HepG2 (cell line): ENCODE results near the gene AANAT. TPM values are rescaled to one million over a fixed set of nuclear protein-coding genes. Genes with fewer than 3 reads are reported as not detected.

Source experiments
- DNMT1 ChIP-seq: sonication (generic); formaldehyde crosslinking; IDR thresholded peaks from 2 replicates; pipeline ENCODE4 v1.5.1; 2020; ENCODE audit warnings: mild to moderate bottlenecking, missing genetic modification reagents
- EZH2 ChIP-seq: conservative IDR thresholded peaks from 2 replicates; pipeline ENCODE4 v1.6.1; 2012; ENCODE audit warnings: mild to moderate bottlenecking, low read depth, low read length, moderate library complexity
- JDP2 ChIP-seq: sonication (generic); formaldehyde crosslinking; IDR thresholded peaks from 2 replicates; pipeline ENCODE4 v1.8.1; 2022; ENCODE audit warnings: missing genetic modification reagents, borderline replicate concordance
- MIER2 ChIP-seq: IDR thresholded peaks from 2 replicates; pipeline ENCODE4 v1.6.1; 2016; ENCODE audit warnings: missing biosample characterization, missing genetic modification reagents
- RBAK ChIP-seq: sonication (generic); formaldehyde crosslinking; IDR thresholded peaks from 2 replicates; pipeline ENCODE4 v1.5.1; 2020; ENCODE audit warnings: mild to moderate bottlenecking, missing genetic modification reagents
- REL ChIP-seq: sonication (generic); formaldehyde crosslinking; conservative IDR thresholded peaks from 2 replicates; pipeline ENCODE4 v1.8.0; 2022; ENCODE audit warnings: mild to moderate bottlenecking, missing genetic modification reagents, moderate library complexity
- RFXANK ChIP-seq: IDR thresholded peaks from 2 replicates; pipeline ENCODE4 v1.6.1; 2016
- SALL2 ChIP-seq: sonication (generic); formaldehyde crosslinking; IDR thresholded peaks from 2 replicates; pipeline ENCODE4 v1.8.1; 2023; ENCODE audit warnings: mild to moderate bottlenecking, missing genetic modification reagents, inconsistent platforms
- ZFP1 ChIP-seq: IDR thresholded peaks from 2 replicates; pipeline ENCODE4 v1.6.1; 2016
- ZNF260 ChIP-seq: sonication (generic); formaldehyde crosslinking; IDR thresholded peaks from 2 replicates; pipeline ENCODE4 v1.4.0; 2020; ENCODE audit warnings: missing genetic modification reagents, low read depth, mild to moderate bottlenecking, borderline replicate concordance
- ZNF33A ChIP-seq: sonication (generic); formaldehyde crosslinking; IDR thresholded peaks from 2 replicates; pipeline ENCODE4 v1.5.1; 2020; ENCODE audit warnings: missing genetic modification reagents, mild to moderate bottlenecking, moderate library complexity, borderline replicate concordance
- ZNF607 ChIP-seq: sonication (generic); formaldehyde crosslinking; IDR thresholded peaks from 2 replicates; pipeline ENCODE4 v1.5.1; 2020; ENCODE audit warnings: missing genetic modification reagents, mild to moderate bottlenecking, borderline replicate concordance
- ZNF674 ChIP-seq: sonication (generic); formaldehyde crosslinking; IDR thresholded peaks from 2 replicates; pipeline ENCODE4 v1.5.0; 2020; ENCODE audit warnings: low read depth, mild to moderate bottlenecking, missing genetic modification reagents
- ZNF678 ChIP-seq: sonication (generic); formaldehyde crosslinking; IDR thresholded peaks from 2 replicates; pipeline ENCODE4 v1.4.0; 2020; ENCODE audit warnings: mild to moderate bottlenecking, missing genetic modification reagents
- ZNF776 ChIP-seq: sonication (generic); formaldehyde crosslinking; IDR thresholded peaks from 2 replicates; pipeline ENCODE4 v1.4.0; 2020; ENCODE audit warnings: mild to moderate bottlenecking, missing genetic modification reagents
- polyA plus RNA-seq, 8 experiments: library from polyadenylated mRNA; depleted of rRNA in 3 of 8; stranded (reverse) in 7 of 8; unstranded in 1 of 8; fragments of >200 nt; fragmentation: Illumina TruSeq in 4 of 8; extraction: Trizol in 4 of 8; gene quantifications; 2 replicates each; pipeline versions ENCODE4 v1.2.1 to v1.2.3, GENCODE V29; 2011 to 2016; ENCODE audit warnings: low read depth in 4 of 8, missing spikeins in 1 of 8, mixed read lengths in 1 of 8; ENCODE audit not compliant: insufficient read depth in 1 of 8
- total RNA-seq, 5 experiments: library from RNA; depleted of rRNA; stranded (reverse); fragments of >200 nt; fragmentation: Illumina TruSeq; extraction: Trizol; gene quantifications; 2 replicates each; pipeline ENCODE4 v1.2.3, GENCODE V29; 2016; ENCODE audit warnings: low read depth in 1 of 5
- TF ChIP-seq, protein P1 (sequence below): sonication (generic); IDR thresholded peaks from 2 replicates; pipeline ENCODE4 v1.6.1; 2016; ENCODE audit warnings: low read depth, borderline replicate concordance
- TF ChIP-seq, protein P2 (sequence below): sonication (generic); formaldehyde crosslinking; IDR thresholded peaks from 2 replicates; pipeline ENCODE4 v1.8.0; 2022; ENCODE audit warnings: mild to moderate bottlenecking, missing genetic modification reagents, borderline replicate concordance
- TF ChIP-seq, protein P3 (sequence below): sonication (generic); formaldehyde crosslinking; IDR thresholded peaks from 2 replicates; pipeline ENCODE4 v1.5.0; 2020; ENCODE audit warnings: mild to moderate bottlenecking, missing genetic modification reagents
- TF ChIP-seq, protein P4 (sequence below): sonication (generic); formaldehyde crosslinking; IDR thresholded peaks from 2 replicates; pipeline ENCODE4 v1.5.0; 2020; ENCODE audit warnings: missing genetic modification reagents, mild to moderate bottlenecking, borderline replicate concordance
- TF ChIP-seq, protein P5 (sequence below): sonication (generic); formaldehyde crosslinking; IDR thresholded peaks from 2 replicates; pipeline ENCODE4 v1.4.0; 2020; ENCODE audit warnings: missing genetic modification reagents

The AANAT gene
- total and polyA plus RNA-seq, 2 of the 13 experiments (the other 11 are each of a cell fraction or from before 2014, with no cell fraction given) = 0.07 TPM; not detected in 1

DNA sequence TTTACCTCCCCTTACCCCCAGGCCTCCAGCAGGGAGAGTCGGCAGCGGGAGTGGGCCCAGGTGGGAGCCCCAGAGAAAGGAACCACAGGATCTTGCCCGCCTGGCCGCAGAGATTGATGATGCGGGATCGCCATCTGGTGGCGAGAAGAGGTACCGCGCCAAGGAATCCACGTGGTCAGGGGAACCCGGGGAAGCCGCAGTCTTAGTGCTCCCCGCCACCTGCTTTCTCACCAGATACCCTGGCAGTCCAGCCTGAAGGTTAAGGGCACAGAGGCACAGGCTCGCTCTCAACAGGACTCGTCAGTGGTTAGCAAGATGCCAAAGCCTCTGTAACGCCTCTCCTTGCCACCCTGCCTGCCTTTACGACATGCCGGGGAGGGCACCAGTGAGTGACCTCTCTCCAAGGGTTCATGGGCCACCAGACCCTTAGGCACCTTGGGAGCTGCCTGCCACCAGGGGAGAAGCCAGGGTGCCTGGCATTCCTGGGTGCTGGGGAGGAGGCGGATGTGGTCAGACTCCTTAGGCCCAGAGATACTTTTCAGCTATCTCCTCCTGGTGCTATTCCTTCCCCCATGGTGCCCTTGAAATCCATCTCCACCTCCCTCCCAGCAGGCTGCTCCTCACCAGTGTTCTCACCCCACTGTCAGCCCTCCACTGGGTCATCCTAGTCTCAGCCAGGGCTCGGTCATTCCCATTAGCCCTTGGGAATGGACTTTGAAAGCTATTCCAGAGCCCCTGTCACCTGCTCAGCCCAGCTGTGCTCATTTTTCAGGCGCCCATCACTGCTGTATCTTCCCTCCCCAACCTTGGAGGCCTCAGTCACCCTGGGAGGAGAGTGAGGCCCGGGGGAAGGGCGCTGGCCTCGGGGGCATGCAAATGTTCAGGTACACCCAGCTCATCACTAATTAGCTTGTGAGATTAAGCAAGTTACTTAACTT, 39.3 kb downstream of the AANAT start (continued):
- TF ChIP-seq ZNF678 (CRISPR knock-in tag) = no peak
- no peak for TF ChIP-seq JDP2 (CRISPR knock-in tag)
- TF ChIP-seq REL = no peak
- TF ChIP-seq DNMT1 (CRISPR knock-in tag) = no peak
- no peak for TF ChIP-seq ZFP1 (CRISPR knock-in tag)
- peak; percentile 49; the same call in 1 of the 2 replicates for TF ChIP-seq MIER2
- TF ChIP-seq, protein P1, sequence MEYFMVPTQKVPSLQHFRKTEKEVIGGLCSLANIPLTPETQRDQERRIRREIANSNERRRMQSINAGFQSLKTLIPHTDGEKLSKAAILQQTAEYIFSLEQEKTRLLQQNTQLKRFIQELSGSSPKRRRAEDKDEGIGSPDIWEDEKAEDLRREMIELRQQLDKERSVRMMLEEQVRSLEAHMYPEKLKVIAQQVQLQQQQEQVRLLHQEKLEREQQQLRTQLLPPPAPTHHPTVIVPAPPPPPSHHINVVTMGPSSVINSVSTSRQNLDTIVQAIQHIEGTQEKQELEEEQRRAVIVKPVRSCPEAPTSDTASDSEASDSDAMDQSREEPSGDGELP = peak; percentile 69; the same call in 1 of the 2 replicates
- TF ChIP-seq, protein P2, sequence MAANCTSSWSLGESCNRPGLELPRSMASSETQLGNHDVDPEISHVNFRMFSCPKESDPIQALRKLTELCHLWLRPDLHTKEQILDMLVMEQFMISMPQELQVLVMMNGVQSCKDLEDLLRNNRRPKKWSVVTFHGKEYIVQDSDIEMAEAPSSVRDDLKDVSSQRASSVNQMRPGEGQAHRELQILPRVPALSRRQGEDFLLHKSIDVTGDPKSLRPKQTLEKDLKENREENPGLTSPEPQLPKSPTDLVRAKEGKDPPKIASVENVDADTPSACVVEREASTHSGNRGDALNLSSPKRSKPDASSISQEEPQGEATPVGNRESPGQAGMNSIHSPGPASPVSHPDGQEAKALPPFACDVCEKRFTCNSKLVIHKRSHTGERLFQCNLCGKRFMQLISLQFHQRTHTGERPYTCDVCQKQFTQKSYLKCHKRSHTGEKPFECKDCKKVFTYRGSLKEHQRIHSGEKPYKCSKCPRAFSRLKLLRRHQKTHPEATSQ (CRISPR knock-in tag) = no peak
- TF ChIP-seq, protein P3, sequence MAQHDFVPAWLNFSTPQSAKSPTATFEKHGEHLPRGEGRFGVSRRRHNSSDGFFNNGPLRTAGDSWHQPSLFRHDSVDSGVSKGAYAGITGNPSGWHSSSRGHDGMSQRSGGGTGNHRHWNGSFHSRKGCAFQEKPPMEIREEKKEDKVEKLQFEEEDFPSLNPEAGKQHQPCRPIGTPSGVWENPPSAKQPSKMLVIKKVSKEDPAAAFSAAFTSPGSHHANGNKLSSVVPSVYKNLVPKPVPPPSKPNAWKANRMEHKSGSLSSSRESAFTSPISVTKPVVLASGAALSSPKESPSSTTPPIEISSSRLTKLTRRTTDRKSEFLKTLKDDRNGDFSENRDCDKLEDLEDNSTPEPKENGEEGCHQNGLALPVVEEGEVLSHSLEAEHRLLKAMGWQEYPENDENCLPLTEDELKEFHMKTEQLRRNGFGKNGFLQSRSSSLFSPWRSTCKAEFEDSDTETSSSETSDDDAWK = no peak
- TF ChIP-seq RBAK (CRISPR knock-in tag) = no peak
- TF ChIP-seq ZNF33A (CRISPR knock-in tag) = no peak
- TF ChIP-seq ZNF260 = no peak
- no peak; the same call in 1 of the 2 replicates for TF ChIP-seq ZNF607 (CRISPR knock-in tag)
- TF ChIP-seq, protein P4, sequence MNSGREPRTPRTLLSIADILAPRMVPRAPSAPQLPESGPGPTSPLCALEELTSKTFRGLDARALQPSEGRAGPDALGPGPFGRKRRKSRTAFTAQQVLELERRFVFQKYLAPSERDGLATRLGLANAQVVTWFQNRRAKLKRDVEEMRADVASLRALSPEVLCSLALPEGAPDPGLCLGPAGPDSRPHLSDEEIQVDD (CRISPR knock-in tag) = no peak
- 0 out of 2 replicates have a peak, but pooled peaks have one; percentile 22 for TF ChIP-seq ZNF776
- TF ChIP-seq SALL2 (CRISPR knock-in tag) = peak; percentile 77; the same call in 1 of the 2 replicates
- peak; percentile 78; the same call in 1 of the 2 replicates for TF ChIP-seq EZH2
- no peak for TF ChIP-seq ZNF674 (CRISPR knock-in tag)
- TF ChIP-seq, protein P5, sequence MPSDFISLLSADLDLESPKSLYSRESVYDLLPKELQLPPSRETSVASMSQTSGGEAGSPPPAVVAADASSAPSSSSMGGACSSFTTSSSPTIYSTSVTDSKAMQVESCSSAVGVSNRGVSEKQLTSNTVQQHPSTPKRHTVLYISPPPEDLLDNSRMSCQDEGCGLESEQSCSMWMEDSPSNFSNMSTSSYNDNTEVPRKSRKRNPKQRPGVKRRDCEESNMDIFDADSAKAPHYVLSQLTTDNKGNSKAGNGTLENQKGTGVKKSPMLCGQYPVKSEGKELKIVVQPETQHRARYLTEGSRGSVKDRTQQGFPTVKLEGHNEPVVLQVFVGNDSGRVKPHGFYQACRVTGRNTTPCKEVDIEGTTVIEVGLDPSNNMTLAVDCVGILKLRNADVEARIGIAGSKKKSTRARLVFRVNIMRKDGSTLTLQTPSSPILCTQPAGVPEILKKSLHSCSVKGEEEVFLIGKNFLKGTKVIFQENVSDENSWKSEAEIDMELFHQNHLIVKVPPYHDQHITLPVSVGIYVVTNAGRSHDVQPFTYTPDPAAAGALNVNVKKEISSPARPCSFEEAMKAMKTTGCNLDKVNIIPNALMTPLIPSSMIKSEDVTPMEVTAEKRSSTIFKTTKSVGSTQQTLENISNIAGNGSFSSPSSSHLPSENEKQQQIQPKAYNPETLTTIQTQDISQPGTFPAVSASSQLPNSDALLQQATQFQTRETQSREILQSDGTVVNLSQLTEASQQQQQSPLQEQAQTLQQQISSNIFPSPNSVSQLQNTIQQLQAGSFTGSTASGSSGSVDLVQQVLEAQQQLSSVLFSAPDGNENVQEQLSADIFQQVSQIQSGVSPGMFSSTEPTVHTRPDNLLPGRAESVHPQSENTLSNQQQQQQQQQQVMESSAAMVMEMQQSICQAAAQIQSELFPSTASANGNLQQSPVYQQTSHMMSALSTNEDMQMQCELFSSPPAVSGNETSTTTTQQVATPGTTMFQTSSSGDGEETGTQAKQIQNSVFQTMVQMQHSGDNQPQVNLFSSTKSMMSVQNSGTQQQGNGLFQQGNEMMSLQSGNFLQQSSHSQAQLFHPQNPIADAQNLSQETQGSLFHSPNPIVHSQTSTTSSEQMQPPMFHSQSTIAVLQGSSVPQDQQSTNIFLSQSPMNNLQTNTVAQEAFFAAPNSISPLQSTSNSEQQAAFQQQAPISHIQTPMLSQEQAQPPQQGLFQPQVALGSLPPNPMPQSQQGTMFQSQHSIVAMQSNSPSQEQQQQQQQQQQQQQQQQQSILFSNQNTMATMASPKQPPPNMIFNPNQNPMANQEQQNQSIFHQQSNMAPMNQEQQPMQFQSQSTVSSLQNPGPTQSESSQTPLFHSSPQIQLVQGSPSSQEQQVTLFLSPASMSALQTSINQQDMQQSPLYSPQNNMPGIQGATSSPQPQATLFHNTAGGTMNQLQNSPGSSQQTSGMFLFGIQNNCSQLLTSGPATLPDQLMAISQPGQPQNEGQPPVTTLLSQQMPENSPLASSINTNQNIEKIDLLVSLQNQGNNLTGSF = no peak
- TF ChIP-seq RFXANK (CRISPR knock-in tag) = no peak
